ENCODE data around the gene TIMM8B.
"Not testable (repeated sequence)": the region's sequence is repeated elsewhere in the genome, so short reads cannot be mapped to it uniquely, and the experiment has no call there.

TIMM8B gene

GRCh38 chr11:112086422-112087191, at the start of gene TIMM8B, which contains the start of gene SDHD:
Gene TIMM8B, minus strand, starts transcription at chr11:112086756. Its CDS starts 33 bp downstream, at chr11:112086723.
Gene SDHD, plus strand, starts transcription at chr11:112086873. Its CDS starts 35 bp downstream, at chr11:112086908.
- DNase-seq, result peak; percentile 98

- no peak for DNase-seq
Measured at GRCh38 chr11:112134473-112134872, 47.9 kb upstream of the TIMM8B start.

GRCh38 chr11:112132737-112133136, 46.2 kb upstream of the TIMM8B start:
- no peak for DNase-seq

- no peak for DNase-seq
Measured at GRCh38 chr11:112129656-112130055, 43.1 kb upstream of the TIMM8B start.

- peak; percentile 12 for DNase-seq
Measured at GRCh38 chr11:112128483-112129121, 42.0 kb upstream of the TIMM8B start.

- no peak for DNase-seq
Measured at GRCh38 chr11:112127056-112127455, 40.5 kb upstream of the TIMM8B start.

- DNase-seq, result no peak
Measured at GRCh38 chr11:112123129-112123528, 36.6 kb upstream of the TIMM8B start.

- DNase-seq, result no peak
Measured at GRCh38 chr11:112121981-112122615, 35.5 kb upstream of the TIMM8B start.

GRCh38 chr11:112118176-112118575, 31.6 kb upstream of the TIMM8B start:
- DNase-seq, result no peak

- DNase-seq, result no peak
Measured at GRCh38 chr11:112115386-112115785, 28.8 kb upstream of the TIMM8B start.

- no peak for DNase-seq
Measured at GRCh38 chr11:112114460-112114859, 27.9 kb upstream of the TIMM8B start.

GRCh38 chr11:112113539-112114457, 27.2 kb upstream of the TIMM8B start:
- peak; percentile 59 for DNase-seq

- DNase-seq, result no peak
Measured at GRCh38 chr11:112106070-112106469, 19.5 kb upstream of the TIMM8B start.

- DNase-seq, result no peak
Measured at GRCh38 chr11:112103446-112103845, 16.9 kb upstream of the TIMM8B start.

GRCh38 chr11:112100462-112100861, 13.9 kb upstream of the TIMM8B start:
- no peak for DNase-seq

GRCh38 chr11:112097734-112098528, 11.4 kb upstream of the TIMM8B start:
- DNase-seq, result no peak

- no peak for DNase-seq
Measured at GRCh38 chr11:112096194-112096593, 9.6 kb upstream of the TIMM8B start.

- DNase-seq, result not testable (repeated sequence)
Measured at GRCh38 chr11:112095302-112095701, 8.7 kb upstream of the TIMM8B start.

GRCh38 chr11:112087212-112087611, 656 bp upstream of the TIMM8B start:
- no peak for DNase-seq

- DNase-seq, result no peak
Measured at GRCh38 chr11:112085822-112086421, 634 bp downstream of the TIMM8B start.

GRCh38 chr11:112082729-112083128, 3.8 kb downstream of the TIMM8B start:
- no peak for DNase-seq

Measured in NCI-H774 (cell line).